Tibial nerve (tissue), 4 donors: ENCODE measurements around the gene CCND3. TPM values are rescaled to one million over a fixed set of nuclear protein-coding genes. Genes with fewer than 3 reads are reported as not detected.

Experiments used
- DNase-seq, 2 donors: peaks; one replicate each; pipeline ENCODE4 v3.0.0-alpha.2; 2019; ENCODE audit warnings: low spot score in 2 of 2
- H3K27ac ChIP-seq, 4 donors: fragments of 200-600 bp; sonication (generic) in 3 of 4; one replicate each; pipeline ENCODE4 v1.5.1; 2017 to 2019; ENCODE audit warnings: mild to moderate bottlenecking in 1 of 4
- H3K27me3 ChIP-seq, 2 donors: fragments of 200-600 bp; sonication (generic) in 1 of 2; one replicate each; pipeline versions ENCODE4 v1.5.1 to v1.6.0; 2017 to 2019
- H3K36me3 ChIP-seq, 3 donors: fragments of 200-600 bp; sonication (generic); one replicate each; pipeline ENCODE4 v1.5.1; 2018 to 2019
- H3K4me1 ChIP-seq, 4 donors: fragments of 200-600 bp; sonication (generic) in 3 of 4; one replicate each; pipeline ENCODE4 v1.5.1; 2017 to 2019
- H3K4me3 ChIP-seq, 4 donors: fragments of 200-600 bp; sonication (generic) in 3 of 4; one replicate each; pipeline ENCODE4 v1.5.1; 2017 to 2019; ENCODE audit warnings: mild to moderate bottlenecking in 1 of 4, moderate library complexity in 1 of 4
- H3K9me3 ChIP-seq, 4 donors: fragments of 200-600 bp; sonication (generic) in 3 of 4; one replicate each; pipeline ENCODE4 v1.5.1; 2017 to 2019
- CTCF ChIP-seq, 5 experiments: fragments of 200-600 bp in 3 of 5; fragments of 450-650 bp in 2 of 5; sonication (generic) in 3 of 5; IDR thresholded peaks; one replicate each; pipeline ENCODE4 v1.5.1; 2016 to 2019; ENCODE audit warnings: antibody characterized with exemption in 5 of 5, mild to moderate bottlenecking in 3 of 5, moderate library complexity in 2 of 5
- EP300 ChIP-seq, 2 donors: sonication (generic); formaldehyde crosslinking; IDR thresholded peaks; one replicate each; pipeline ENCODE4 v1.6.1; 2017; ENCODE audit warnings: antibody characterized with exemption in 2 of 2, mild to moderate bottlenecking in 1 of 2
- POLR2A ChIP-seq, 2 donors: fragments of 450-650 bp; IDR thresholded peaks; one replicate each; pipeline ENCODE4 v1.6.1; 2017; ENCODE audit warnings: antibody characterized with exemption in 2 of 2, mild to moderate bottlenecking in 2 of 2, moderate library complexity in 2 of 2
- WGBS, 2 donors: methylation state at CpG; one replicate each; pipeline ENCODE4 v1.1.5; 2018; 5-methylcytosine and 5-hydroxymethylcytosine counted together
- total RNA-seq, 4 donors: library from RNA; depleted of rRNA; stranded (reverse); fragments of >200 nt; gene quantifications; one replicate each; pipeline ENCODE4 v1.1.0, GENCODE V29; 2016

CCND3 gene
- total RNA-seq, 4 donors from 2014 or later = 175 to 325 (median 248) TPM

GRCh38 chr6:41939848-41940758 lies 1.5 kb downstream of the CCND3 start:
- H3K36me3 ChIP-seq = peaks cover 0 to 24% (median 11%) of the 10 kb centered on the region in 3 donors
- H3K27me3 ChIP-seq = no peaks in the 10 kb centered on the region
- peaks cover 0 to 68% (median 35%) of the 10 kb centered on the region in 4 donors for H3K4me1 ChIP-seq
- no peak for DNase-seq
- H3K9me3 ChIP-seq = no peaks in the 10 kb centered on the region
- H3K27ac ChIP-seq = peak overlapping the region; percentile 73 to 92 (median 82)
- TF ChIP-seq POLR2A (IDR thresholded peaks at IDR 0.05) = no peak
- TF ChIP-seq EP300 (IDR thresholded peaks at IDR 0.05) = no peak
- no peak for TF ChIP-seq CTCF (IDR thresholded peaks at IDR 0.05)
- WGBS, 2 donors = 8 to 9% methylated on average over 27 of the region's 27 CpGs
- H3K4me3 ChIP-seq = peak overlapping the region; percentile 74 to 89 (median 82)

- WGBS, 2 donors = 28 to 30% methylated on average over 10 to 11 of the region's 11 CpGs
- Histone ChIP-seq H3K36me3 (peaks cover 0 to 32% (median 15%) of the 10 kb centered on the region in 3 donors), H3K4me1 (peaks cover 0 to 71% (median 35%) of the 10 kb centered on the region in 4 donors), H3K27me3 (no peaks in the 10 kb centered on the region), H3K4me3 (peak overlapping the region in 1 of 4 donors; percentile 89), H3K9me3 (no peaks in the 10 kb centered on the region), H3K27ac (peak overlapping the region; percentile 41 to 92 (median 82))
- no peak for DNase-seq
- TF ChIP-seq CTCF (IDR thresholded peaks at IDR 0.05) (no peak), EP300 (IDR thresholded peaks at IDR 0.05) (no peak), POLR2A (IDR thresholded peaks at IDR 0.05) (no peak)
These were observed 2.3 kb downstream of the CCND3 start for GRCh38 chr6:41939176-41939847.

- peaks cover 0 to 71% (median 35%) of the 10 kb centered on the region in 4 donors for H3K4me1 ChIP-seq
These were observed 2.9 kb downstream of the CCND3 start for GRCh38 chr6:41938590-41939175.

GRCh38 chr6:41937861-41938574 lies 3.6 kb downstream of the CCND3 start:
- Histone ChIP-seq H3K4me1 (peaks cover 0 to 71% (median 35%) of the 10 kb centered on the region in 4 donors), H3K36me3 (peaks cover 0 to 45% (median 16%) of the 10 kb centered on the region in 3 donors), H3K27me3 (no peaks in the 10 kb centered on the region), H3K4me3 (no peak overlapping the region), H3K9me3 (no peaks in the 10 kb centered on the region), H3K27ac (peak overlapping the region in 3 of 4 donors; percentile 41 to 92 (median 90))
- WGBS, 2 donors = 60 to 62% methylated on average over 3 to 4 of the region's 4 CpGs
- DNase-seq = no peak
- TF ChIP-seq CTCF (IDR thresholded peaks at IDR 0.05) (no peak), POLR2A (IDR thresholded peaks at IDR 0.05) (no peak), EP300 (IDR thresholded peaks at IDR 0.05) (no peak)

More at GRCh38 chr6:41938590-41939175, 2.9 kb downstream of the CCND3 start:
- Histone ChIP-seq H3K4me3 (peak overlapping the region in 1 of 4 donors; percentile 89), H3K36me3 (peaks cover 0 to 38% (median 15%) of the 10 kb centered on the region in 3 donors), H3K9me3 (no peaks in the 10 kb centered on the region), H3K27ac (peak overlapping the region; percentile 41 to 92 (median 82)), H3K27me3 (no peaks in the 10 kb centered on the region)
- no peak for TF ChIP-seq POLR2A (IDR thresholded peaks at IDR 0.05)
- no peak for TF ChIP-seq EP300 (IDR thresholded peaks at IDR 0.05)
- no peak for TF ChIP-seq CTCF (IDR thresholded peaks at IDR 0.05)
- no peak for DNase-seq
- 52 to 58% methylated on average over 5 of the region's 5 CpGs for WGBS, 2 donors
